Liver (tissue), 9 donors: ENCODE results near the gene CHCHD4. TPM values are rescaled to one million over a fixed set of nuclear protein-coding genes. Genes with fewer than 3 reads are reported as not detected.

Source experiments
- DNase-seq: peaks from one replicate; pipeline ENCODE4 v3.0.0-alpha.2; 2017; ENCODE audit warnings: low spot score
- H3K27ac ChIP-seq, 2 donors: one replicate each; pipeline ENCODE4 v1.7.0; 2013; ENCODE audit warnings: inconsistent platforms in 2 of 2, low read length in 2 of 2, control low read depth in 1 of 2, low read depth in 1 of 2, mild to moderate bottlenecking in 1 of 2
- H3K27me3 ChIP-seq, 4 donors: one replicate each; pipeline versions ENCODE4 v1.6.1 to v1.7.0; 2013; ENCODE audit warnings: low read length in 3 of 4, inconsistent platforms in 1 of 4, mild to moderate bottlenecking in 1 of 4, moderate library complexity in 1 of 4; ENCODE audit not compliant: control insufficient read depth in 4 of 4, insufficient read depth in 4 of 4
- H3K36me3 ChIP-seq, 4 donors: one replicate each; pipeline versions ENCODE4 v1.6.1 to v1.7.0; 2013; ENCODE audit warnings: low read length in 3 of 4, mild to moderate bottlenecking in 3 of 4, low read depth in 1 of 4, moderate library complexity in 1 of 4; ENCODE audit not compliant: control insufficient read depth in 4 of 4, insufficient read depth in 3 of 4
- H3K4me1 ChIP-seq, 4 donors: one replicate each; pipeline versions ENCODE4 v1.6.1 to v1.7.0; 2013; ENCODE audit warnings: low read length in 3 of 4, mild to moderate bottlenecking in 3 of 4, moderate library complexity in 1 of 4; ENCODE audit not compliant: control insufficient read depth in 4 of 4, insufficient read depth in 4 of 4
- H3K4me3 ChIP-seq, 3 donors: one replicate each; pipeline versions ENCODE4 v1.6.1 to v1.7.0; 2013; ENCODE audit warnings: low read length in 3 of 3, control low read depth in 1 of 3, low read depth in 1 of 3, mild to moderate bottlenecking in 1 of 3
- H3K9ac ChIP-seq, 2 donors: one replicate each; pipeline ENCODE4 v1.7.0; 2013; ENCODE audit warnings: low read length in 2 of 2, mild to moderate bottlenecking in 2 of 2, moderate library complexity in 2 of 2, control low read depth in 1 of 2, low read depth in 1 of 2
- H3K9me3 ChIP-seq, 4 donors: one replicate each; pipeline versions ENCODE4 v1.6.1 to v1.7.0; 2013; ENCODE audit warnings: low read length in 3 of 4; ENCODE audit not compliant: control insufficient read depth in 4 of 4
- ATF3 ChIP-seq: IDR thresholded peaks from 2 replicates; pipeline ENCODE4 v1.6.1; 2016; ENCODE audit warnings: antibody characterized with exemption
- CTCF ChIP-seq: fragments of 150-350 bp; IDR thresholded peaks from 2 replicates; pipeline ENCODE4 v1.5.1; 2017; ENCODE audit warnings: improper control_type of control experiment, low read depth, low read length; ENCODE audit not compliant: missing input control
- EGR1 ChIP-seq, 2 donors: IDR thresholded peaks; 2 replicates each; pipeline ENCODE4 v1.6.1; 2016 to 2018; ENCODE audit warnings: antibody characterized with exemption in 2 of 2, low read depth in 2 of 2
- FOXA1 ChIP-seq: IDR thresholded peaks from 2 replicates; pipeline ENCODE4 v1.6.1; 2016; ENCODE audit warnings: antibody characterized with exemption
- FOXA2 ChIP-seq: IDR thresholded peaks from 2 replicates; pipeline ENCODE4 v1.6.1; 2016; ENCODE audit warnings: antibody characterized with exemption
- GABPA ChIP-seq, 2 donors: IDR thresholded peaks in 1 of 2; conservative IDR thresholded peaks in 1 of 2; 2 replicates each; pipeline ENCODE4 v1.6.1; 2016; ENCODE audit warnings: antibody characterized with exemption in 2 of 2, mild to moderate bottlenecking in 1 of 2, moderate library complexity in 1 of 2
- HNF4A ChIP-seq, 2 donors: conservative IDR thresholded peaks; 2 replicates each; pipeline ENCODE4 v1.6.1; 2016; ENCODE audit warnings: antibody characterized with exemption in 2 of 2, mild to moderate bottlenecking in 2 of 2
- HNF4G ChIP-seq: IDR thresholded peaks from 2 replicates; pipeline ENCODE4 v1.6.1; 2016; ENCODE audit warnings: antibody characterized with exemption
- JUND ChIP-seq, 2 donors: IDR thresholded peaks; 2 replicates each; pipeline ENCODE4 v1.6.1; 2016; ENCODE audit warnings: antibody characterized with exemption in 2 of 2
- MAX ChIP-seq: IDR thresholded peaks from 2 replicates; pipeline ENCODE4 v1.6.1; 2016; ENCODE audit warnings: antibody characterized with exemption
- NR2F2 ChIP-seq: IDR thresholded peaks from 2 replicates; pipeline ENCODE4 v1.6.1; 2016; ENCODE audit warnings: antibody characterized with exemption
- RAD21 ChIP-seq, 2 donors: IDR thresholded peaks; 2 replicates each; pipeline ENCODE4 v1.6.1; 2016; ENCODE audit warnings: antibody characterized with exemption in 2 of 2, mild to moderate bottlenecking in 2 of 2
- REST ChIP-seq: IDR thresholded peaks from 2 replicates; pipeline ENCODE4 v1.6.1; 2016; ENCODE audit warnings: antibody characterized with exemption, mild to moderate bottlenecking
- RXRA ChIP-seq, 2 donors: IDR thresholded peaks; 2 replicates each; pipeline ENCODE4 v1.6.1; 2017 to 2018; ENCODE audit warnings: antibody characterized with exemption in 2 of 2, mild to moderate bottlenecking in 1 of 2
- SP1 ChIP-seq: IDR thresholded peaks from 2 replicates; pipeline ENCODE4 v1.6.1; 2018; ENCODE audit warnings: antibody characterized with exemption, mild to moderate bottlenecking
- TAF1 ChIP-seq: conservative IDR thresholded peaks from 2 replicates; pipeline ENCODE4 v1.6.1; 2016; ENCODE audit warnings: antibody characterized with exemption, mild to moderate bottlenecking
- YY1 ChIP-seq: IDR thresholded peaks from 2 replicates; pipeline ENCODE4 v1.6.1; 2016; ENCODE audit warnings: antibody characterized with exemption, mild to moderate bottlenecking
- ZBTB33 ChIP-seq: IDR thresholded peaks from 2 replicates; pipeline ENCODE4 v1.6.1; 2016; ENCODE audit warnings: antibody characterized with exemption
- WGBS: extraction: QIAGEN DNeasy Blood & Tissue Kit; methylation state at CpG from one replicate; pipeline ENCODE4 v1.1.7; 2013; 5-methylcytosine and 5-hydroxymethylcytosine counted together
- polyA plus RNA-seq, 2 donors: library from polyadenylated mRNA; stranded (reverse) in 1 of 2; unstranded in 1 of 2; fragments of 200-250 nt in 1 of 2; fragments of >200 nt in 1 of 2; fragmentation: Nextera tagmentation in 1 of 2; extraction: Ambion mirVana in 1 of 2; gene quantifications; one replicate each; pipeline versions ENCODE4 v1.2.1 to v1.2.3, GENCODE V29; 2013 to 2015
- total RNA-seq, 2 donors: library from RNA; depleted of rRNA; stranded (reverse); fragments of >200 nt; gene quantifications; one replicate each; pipeline ENCODE4 v1.2.3, GENCODE V29; 2014
- donor health status: healthy.
- donor health status: healthy.
- donor health status: healthy.
- donor health status: healthy.
- donor health status: healthy.

Gene CHCHD4
- total and polyA plus RNA-seq, 4 donors: 7.0 to 11.3 (median 9.5) TPM

- peaks cover 0 to 7% (median 2%) of the 10 kb centered on the region in 4 donors for H3K9me3 ChIP-seq
- no peak overlapping the region for H3K4me3 ChIP-seq
- no peak for DNase-seq
- 93% methylated on average over 2 of the region's 2 CpGs for WGBS
- no peak overlapping the region for H3K27ac ChIP-seq
- H3K4me1 ChIP-seq: no peaks in the 10 kb centered on the region
- no peaks in the 10 kb centered on the region for H3K27me3 ChIP-seq
- TF ChIP-seq FOXA2: no peak
- no peak for TF ChIP-seq TAF1
- no peak for TF ChIP-seq FOXA1
- TF ChIP-seq JUND (IDR thresholded peaks at IDR 0.05): no peak
- TF ChIP-seq RAD21 (IDR thresholded peaks at IDR 0.05): no peak
- no peak for TF ChIP-seq HNF4G
- TF ChIP-seq NR2F2: no peak
- TF ChIP-seq REST: no peak
- TF ChIP-seq YY1: no peak
- TF ChIP-seq HNF4A (conservative IDR thresholded peaks at IDR 0.05): no peak
- TF ChIP-seq ZBTB33: no peak
- no peak for TF ChIP-seq CTCF
- TF ChIP-seq EGR1 (IDR thresholded peaks at IDR 0.05; ENCODE audit: low read depth in 2 of 2): no peak
- no peak for TF ChIP-seq ATF3
- no peak for TF ChIP-seq SP1
- TF ChIP-seq GABPA (IDR thresholded peaks at IDR 0.05 in 1 of 2, conservative IDR thresholded peaks at IDR 0.05 in 1 of 2): no peak
- no peak for TF ChIP-seq MAX
- no peak for TF ChIP-seq RXRA (IDR thresholded peaks at IDR 0.05)
- H3K9ac ChIP-seq: no peak overlapping the region
- peaks cover 21 to 96% (median 83%) of the 10 kb centered on the region in 4 donors for H3K36me3 ChIP-seq
These were observed 37.5 kb upstream of the CHCHD4 start for GRCh38 chr3:14162178-14162577.
